Caco-2 (cell line): ENCODE results near the gene KIAA0513. TPM values are rescaled to one million over a fixed set of nuclear protein-coding genes. Genes with fewer than 3 reads are reported as not detected.

Experiments used
- BruUV-seq: library from RNA; stranded (reverse); fragments of 400-500 nt; replicated peaks from 2 replicates; lab custom pipeline; 2021; lab: Mats Ljungman, UMichigan
- CTCF ChIA-PET: fragments of 300-600 bp; sonication (Branson Sonifier 250); formaldehyde crosslinking; loops from one replicate; lab custom pipeline; 2022; ENCODE audit warnings: antibody characterized with exemption; lab: Charles Lee
- POLR2A ChIA-PET: fragments of 300-600 bp; sonication (Branson Sonifier 250); formaldehyde crosslinking; loops from one replicate; lab custom pipeline; 2022; ENCODE audit warnings: antibody characterized with exemption; lab: Charles Lee
- DNase-seq, 2 experiments: peaks; one replicate each; pipeline versions ENCODE4 v3.0.0 to v3.0.0-alpha.2; 2020 to 2022
- H3K27me3 ChIP-seq: replicated peaks from 2 replicates; pipeline ENCODE4 v1.6.0; 2011; ENCODE audit warnings: low read length; ENCODE audit not compliant: control insufficient read depth, insufficient read depth
- H3K36me3 ChIP-seq: 2 replicates; pipeline ENCODE4 v1.5.1; 2011; ENCODE audit warnings: low read length; ENCODE audit not compliant: control insufficient read depth, insufficient read depth
- H3K4me1 ChIP-seq: fragments of 250-450 bp; sonication (Bioruptor Pico); 2 replicates; pipeline ENCODE4 v1.5.1; 2020; ENCODE audit warnings: mild to moderate bottlenecking
- H3K4me3 ChIP-seq: 2 replicates; pipeline ENCODE4 v1.5.1; 2011; ENCODE audit warnings: low read depth, mild to moderate bottlenecking, control low read depth, low read length
- H3K9me3 ChIP-seq: fragments of 250-450 bp; sonication (Bioruptor Pico); 2 replicates; pipeline ENCODE4 v1.5.1; 2020; ENCODE audit warnings: mild to moderate bottlenecking, moderate library complexity
- H3K27ac Mint-ChIP-seq: one replicate; pipeline ENCODE4 v1.8.0; 2022; ENCODE audit warnings: mixed read lengths; ENCODE audit not compliant: unreplicated experiment
- H3K27me3 Mint-ChIP-seq: one replicate; pipeline ENCODE4 v1.8.0; 2022; ENCODE audit warnings: mixed read lengths; ENCODE audit not compliant: insufficient read depth, unreplicated experiment
- H3K36me3 Mint-ChIP-seq: one replicate; pipeline ENCODE4 v1.8.0; 2022; ENCODE audit warnings: mild to moderate bottlenecking, mixed read lengths; ENCODE audit not compliant: insufficient read depth, unreplicated experiment
- H3K4me1 Mint-ChIP-seq: one replicate; pipeline ENCODE4 v1.8.0; 2022; ENCODE audit warnings: low read depth, mixed read lengths; ENCODE audit not compliant: unreplicated experiment
- H3K4me3 Mint-ChIP-seq: one replicate; pipeline ENCODE4 v1.8.0; 2022; ENCODE audit warnings: mild to moderate bottlenecking, moderate library complexity, mixed read lengths; ENCODE audit not compliant: unreplicated experiment
- H3K9me3 Mint-ChIP-seq: one replicate; pipeline ENCODE4 v1.8.0; 2022; ENCODE audit warnings: mixed read lengths; ENCODE audit not compliant: unreplicated experiment
- CTCF ChIP-seq, 2 experiments: fragments of 200-600 bp in 1 of 2; IDR thresholded peaks; 1 replicate in 1 of 2; 2 replicates in 1 of 2; pipeline versions ENCODE4 v1.5.1 to v1.8.0; 2011 to 2022; ENCODE audit warnings: antibody characterized with exemption in 1 of 2, control low read depth in 1 of 2, inconsistent platforms in 1 of 2, low read depth in 1 of 2, low read length in 1 of 2, mild to moderate bottlenecking in 1 of 2, moderate library complexity in 1 of 2; ENCODE audit not compliant: insufficient read depth in 1 of 2, severe bottlenecking in 1 of 2, unreplicated experiment in 1 of 2
- intact Hi-C: fragments of 100-400 bp; cut with micrococcal nuclease; formaldehyde crosslinking; loops from one replicate; pipeline ENCODE4 v1.10.0; 2022; ENCODE audit not compliant: unreplicated experiment
- total RNA-seq: library from RNA; stranded (reverse); gene quantifications from 2 replicates; pipeline ENCODE4 v1.2.3, GENCODE V29; 2022

Gene KIAA0513
- total RNA-seq, 1 experiment from 2014 or later, result 7.9 TPM

DNA sequence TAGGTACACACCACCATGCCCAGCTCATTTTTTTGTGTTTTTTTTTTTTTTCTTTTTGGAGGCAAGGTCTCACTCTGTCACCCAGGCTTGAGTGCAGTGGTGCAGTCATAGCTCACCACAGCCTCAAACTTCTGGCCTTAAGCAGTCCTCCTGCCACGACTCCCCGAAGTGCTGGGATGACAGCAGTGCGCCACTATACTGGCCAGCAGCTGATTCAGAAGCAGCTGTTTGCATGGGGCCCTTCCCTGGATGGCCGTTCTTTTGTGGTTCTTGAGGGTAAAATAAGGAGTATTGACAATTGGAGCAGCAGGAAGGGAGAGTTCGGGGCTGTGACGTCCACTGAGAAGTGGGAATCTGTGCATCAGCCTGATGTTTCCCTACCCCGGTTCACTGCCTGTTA, 41.6 kb downstream of the KIAA0513 start:
- Histone ChIP-seq H3K36me3 (no peaks in the 10 kb centered on the region), H3K27me3 (no peaks in the 10 kb centered on the region), H3K9me3 (no peaks in the 10 kb centered on the region; the same call in 1 of the 2 replicates), H3K4me1 (peaks cover 12% of the 10 kb centered on the region), H3K4me3 (no peak overlapping the region)
- Mint-ChIP-seq H3K9me3 (no peaks in the 10 kb centered on the region), H3K27ac (no peak overlapping the region), H3K36me3 (peaks cover 10% of the 10 kb centered on the region), H3K4me1 (no peaks in the 10 kb centered on the region), H3K4me3 (no peak overlapping the region), H3K27me3 (no peaks in the 10 kb centered on the region)
- TF ChIP-seq CTCF (IDR thresholded peaks at IDR 0.05; ENCODE audit: insufficient read depth in 1 of 2, low read depth in 1 of 2, low read length in 1 of 2, severe bottlenecking in 1 of 2, unreplicated experiment in 1 of 2), result no peak
- no peak for DNase-seq
- ChIA-PET POLR2A (no interaction called here), CTCF (interaction anchor here (1.2 kb wide), 1 partner anchor 17 kb away, joined by 4 read pairs; no protein-coding TSS in a partner anchor)
- no TSS peak for BruUV-seq
- intact Hi-C loops, result no loop called here

GRCh38 chr16:85072076-85072860, 44.7 kb downstream of the KIAA0513 start:
- Histone ChIP-seq H3K4me1 (peaks cover 4% of the 10 kb centered on the region), H3K36me3 (no peaks in the 10 kb centered on the region), H3K27me3 (no peaks in the 10 kb centered on the region), H3K9me3 (no peaks in the 10 kb centered on the region; the same call in 1 of the 2 replicates), H3K4me3 (no peak overlapping the region)
- Mint-ChIP-seq H3K27ac (no peak overlapping the region), H3K9me3 (no peaks in the 10 kb centered on the region), H3K36me3 (peaks cover 10% of the 10 kb centered on the region), H3K4me3 (no peak overlapping the region), H3K4me1 (no peaks in the 10 kb centered on the region), H3K27me3 (no peaks in the 10 kb centered on the region)
- no peak for DNase-seq
- ChIA-PET POLR2A (no interaction called here), CTCF (interaction anchor here (0.5 to 1.0 kb wide), 2 partner anchors 15 to 274 kb away, joined by 3 to 10 read pairs; no protein-coding TSS in a partner anchor)
- intact Hi-C loops, result no loop called here
- no TSS peak for BruUV-seq
- no peak for TF ChIP-seq CTCF (IDR thresholded peaks at IDR 0.05; ENCODE audit: insufficient read depth in 1 of 2, low read depth in 1 of 2, low read length in 1 of 2, severe bottlenecking in 1 of 2, unreplicated experiment in 1 of 2)

GRCh38 chr16:85072947-85073346, 45.4 kb downstream of the KIAA0513 start:
- H3K4me3 Mint-ChIP-seq, result no peak overlapping the region
- H3K4me1 Mint-ChIP-seq, result no peaks in the 10 kb centered on the region
- no peak for TF ChIP-seq CTCF (IDR thresholded peaks at IDR 0.05; ENCODE audit: insufficient read depth in 1 of 2, low read depth in 1 of 2, low read length in 1 of 2, severe bottlenecking in 1 of 2, unreplicated experiment in 1 of 2)
- no peaks in the 10 kb centered on the region for H3K27me3 Mint-ChIP-seq
- no peaks in the 10 kb centered on the region for H3K9me3 Mint-ChIP-seq
- BruUV-seq, result no TSS peak
- CTCF ChIA-PET, result no interaction called here
- Histone ChIP-seq H3K27me3 (no peaks in the 10 kb centered on the region), H3K9me3 (no peaks in the 10 kb centered on the region; the same call in 1 of the 2 replicates), H3K4me1 (no peaks in the 10 kb centered on the region), H3K4me3 (no peak overlapping the region), H3K36me3 (no peaks in the 10 kb centered on the region)
- H3K27ac Mint-ChIP-seq, result no peak overlapping the region
- no peak for DNase-seq
- intact Hi-C loops, result no loop called here
- H3K36me3 Mint-ChIP-seq, result peaks cover 10% of the 10 kb centered on the region
- POLR2A ChIA-PET, result no interaction called here
